ENCODE data around the gene WFIKKN2.

The WFIKKN2 gene

DNA sequence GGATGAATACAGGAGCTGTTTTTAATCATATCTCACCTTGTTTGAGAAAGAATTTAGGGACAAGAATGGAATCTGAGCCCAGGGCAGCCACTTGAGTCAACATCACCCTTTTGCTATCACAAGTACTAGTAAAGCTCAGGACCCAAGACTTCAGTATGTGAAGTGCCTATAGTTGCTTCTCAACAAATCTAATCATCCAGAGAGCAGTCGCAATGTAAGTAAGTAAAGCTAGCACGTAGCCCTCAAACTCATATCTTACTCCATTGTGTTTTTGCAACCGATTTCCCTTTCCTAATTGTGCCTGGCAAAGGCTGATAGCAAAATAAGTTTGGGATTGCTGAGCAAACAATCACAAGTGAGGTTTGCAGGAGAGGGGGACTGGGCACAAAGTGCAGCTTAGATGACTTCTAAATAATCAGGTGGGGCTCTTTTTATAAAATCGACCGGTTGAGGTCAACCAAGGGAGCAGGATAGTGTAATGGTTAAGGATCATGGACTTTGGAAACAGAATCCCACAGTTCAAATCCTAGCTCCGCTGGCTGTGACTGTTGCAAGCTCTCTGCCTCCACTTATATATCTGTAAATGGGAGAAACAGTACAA lies 17.7 kb downstream of the WFIKKN2 start:
- no peak overlapping the region for H3K4me3 ChIP-seq (ENCODE audit: low read depth, low read length, poor library complexity, severe bottlenecking)
- H2AFZ ChIP-seq (ENCODE audit: low read length), result no peak overlapping the region

DNA sequence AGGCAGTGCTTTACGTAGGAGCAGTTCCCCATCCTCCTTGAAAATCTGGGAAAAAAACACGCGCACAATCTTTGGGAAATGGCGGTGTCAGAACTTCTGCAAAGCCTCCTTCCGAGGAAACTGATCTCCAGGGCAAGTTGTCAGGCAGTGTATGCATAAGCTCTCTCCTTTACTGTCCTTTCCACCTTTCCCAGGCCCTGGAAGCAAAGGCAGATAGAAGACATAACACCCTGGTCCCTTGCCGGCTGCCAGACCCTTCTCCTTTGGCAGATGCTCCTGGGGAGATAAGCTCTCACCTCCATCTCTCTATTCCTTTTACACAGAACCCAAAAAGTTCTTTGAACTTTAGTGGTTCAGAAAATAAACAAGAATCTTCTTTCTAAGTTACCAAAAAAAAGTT lies 18.4 kb downstream of the WFIKKN2 start:
- Histone ChIP-seq H3K4me3 (ENCODE audit: low read depth, low read length, poor library complexity, severe bottlenecking) (no peak overlapping the region), H4K20me1 (ENCODE audit: insufficient read depth, low read length) (no peaks in the 10 kb centered on the region), H2AFZ (ENCODE audit: low read length) (no peak overlapping the region), H3K36me3 (ENCODE audit: insufficient read depth, low read length) (no peaks in the 10 kb centered on the region; the same call in 1 of the 2 replicates), H3K79me2 (ENCODE audit: insufficient read depth, low read length) (no peaks in the 10 kb centered on the region), H3K27ac (ENCODE audit: low read depth, low read length, poor library complexity, severe bottlenecking) (no peak overlapping the region), H3K9me2 (ENCODE audit: low read depth, low read length) (no peaks in the 10 kb centered on the region), H3K9me3 (ENCODE audit: low read length) (no peaks in the 10 kb centered on the region), H3K4me2 (ENCODE audit: low read length) (no peak overlapping the region), H3K9ac (ENCODE audit: low read length) (no peak overlapping the region), H3K27me3 (ENCODE audit: insufficient read depth, low read length) (no peaks in the 10 kb centered on the region), H3F3A (ENCODE audit: insufficient read depth, low read length) (no peaks in the 10 kb centered on the region), H3K4me1 (ENCODE audit: insufficient read depth, low read length, severe bottlenecking) (peaks cover 9% of the 10 kb centered on the region)
- no peak for TF ChIP-seq EZH2 (IDR thresholded peaks at IDR 0.05; ENCODE audit: borderline replicate concordance, low read length)
- TF ChIP-seq, protein P1, sequence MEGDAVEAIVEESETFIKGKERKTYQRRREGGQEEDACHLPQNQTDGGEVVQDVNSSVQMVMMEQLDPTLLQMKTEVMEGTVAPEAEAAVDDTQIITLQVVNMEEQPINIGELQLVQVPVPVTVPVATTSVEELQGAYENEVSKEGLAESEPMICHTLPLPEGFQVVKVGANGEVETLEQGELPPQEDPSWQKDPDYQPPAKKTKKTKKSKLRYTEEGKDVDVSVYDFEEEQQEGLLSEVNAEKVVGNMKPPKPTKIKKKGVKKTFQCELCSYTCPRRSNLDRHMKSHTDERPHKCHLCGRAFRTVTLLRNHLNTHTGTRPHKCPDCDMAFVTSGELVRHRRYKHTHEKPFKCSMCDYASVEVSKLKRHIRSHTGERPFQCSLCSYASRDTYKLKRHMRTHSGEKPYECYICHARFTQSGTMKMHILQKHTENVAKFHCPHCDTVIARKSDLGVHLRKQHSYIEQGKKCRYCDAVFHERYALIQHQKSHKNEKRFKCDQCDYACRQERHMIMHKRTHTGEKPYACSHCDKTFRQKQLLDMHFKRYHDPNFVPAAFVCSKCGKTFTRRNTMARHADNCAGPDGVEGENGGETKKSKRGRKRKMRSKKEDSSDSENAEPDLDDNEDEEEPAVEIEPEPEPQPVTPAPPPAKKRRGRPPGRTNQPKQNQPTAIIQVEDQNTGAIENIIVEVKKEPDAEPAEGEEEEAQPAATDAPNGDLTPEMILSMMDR (IDR thresholded peaks at IDR 0.05; ENCODE audit: low read length), result no peak

More for the DNA sequence above, 17.7 kb downstream of the WFIKKN2 start:
- peaks cover 9% of the 10 kb centered on the region for H3K4me1 ChIP-seq (ENCODE audit: insufficient read depth, low read length, severe bottlenecking)
- no peaks in the 10 kb centered on the region for H3K79me2 ChIP-seq (ENCODE audit: insufficient read depth, low read length)
- H3F3A ChIP-seq (ENCODE audit: insufficient read depth, low read length), result no peaks in the 10 kb centered on the region
- TF ChIP-seq, protein P1 (IDR thresholded peaks at IDR 0.05; ENCODE audit: low read length), result no peak
- no peak for TF ChIP-seq EZH2 (IDR thresholded peaks at IDR 0.05; ENCODE audit: borderline replicate concordance, low read length)
- no peaks in the 10 kb centered on the region for H3K9me2 ChIP-seq (ENCODE audit: low read depth, low read length)
- H3K9me3 ChIP-seq (ENCODE audit: low read length), result no peaks in the 10 kb centered on the region; the same call in 1 of the 2 replicates
- no peak overlapping the region for H3K4me2 ChIP-seq (ENCODE audit: low read length)
- no peaks in the 10 kb centered on the region for H4K20me1 ChIP-seq (ENCODE audit: insufficient read depth, low read length)
- no peaks in the 10 kb centered on the region; the same call in 1 of the 2 replicates for H3K36me3 ChIP-seq (ENCODE audit: insufficient read depth, low read length)
- H3K27ac ChIP-seq (ENCODE audit: low read depth, low read length, poor library complexity, severe bottlenecking), result no peak overlapping the region
- no peaks in the 10 kb centered on the region for H3K27me3 ChIP-seq (ENCODE audit: insufficient read depth, low read length)
- H3K9ac ChIP-seq (ENCODE audit: low read length), result no peak overlapping the region

DNA sequence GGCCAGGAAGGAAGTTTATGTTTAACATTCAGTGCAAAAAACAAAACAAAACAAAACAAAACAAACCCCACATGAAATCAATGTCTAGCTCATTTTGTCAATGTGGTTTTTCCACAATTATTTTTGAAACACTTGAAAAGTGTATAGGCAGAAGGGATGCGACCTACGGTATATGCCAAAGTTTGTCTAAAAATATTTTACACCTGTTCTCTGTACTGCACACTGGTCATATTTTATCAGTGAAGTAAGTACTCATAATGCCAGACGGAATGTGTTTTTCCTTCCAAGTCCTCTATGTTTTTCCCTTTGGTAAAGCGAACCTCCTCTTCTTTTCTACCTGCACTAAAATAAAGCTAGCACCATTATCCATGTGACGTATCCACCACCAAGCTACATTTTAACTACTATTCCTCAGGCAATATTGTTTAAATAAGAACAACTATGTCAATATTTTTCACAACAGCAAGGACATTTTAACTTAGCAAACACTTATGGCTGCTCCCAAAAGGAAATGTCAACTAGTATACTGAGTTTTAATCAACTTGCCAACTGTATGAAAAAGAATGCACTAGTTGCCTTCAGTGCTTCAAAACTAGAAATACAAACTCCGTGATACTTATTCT lies 20.4 kb downstream of the WFIKKN2 start:
- no peaks in the 10 kb centered on the region for H4K20me1 ChIP-seq (ENCODE audit: insufficient read depth, low read length)
- H3K27ac ChIP-seq (ENCODE audit: low read depth, low read length, poor library complexity, severe bottlenecking), result no peak overlapping the region
- TF ChIP-seq, protein P1 (IDR thresholded peaks at IDR 0.05; ENCODE audit: low read length), result no peak
- TF ChIP-seq EZH2 (IDR thresholded peaks at IDR 0.05; ENCODE audit: borderline replicate concordance, low read length), result no peak
- no peak overlapping the region for H2AFZ ChIP-seq (ENCODE audit: low read length)
- H3K9me3 ChIP-seq (ENCODE audit: low read length), result no peaks in the 10 kb centered on the region
- no peaks in the 10 kb centered on the region for H3K27me3 ChIP-seq (ENCODE audit: insufficient read depth, low read length)
- no peak overlapping the region for H3K4me2 ChIP-seq (ENCODE audit: low read length)
- H3K36me3 ChIP-seq (ENCODE audit: insufficient read depth, low read length), result no peaks in the 10 kb centered on the region
- no peak overlapping the region for H3K9ac ChIP-seq (ENCODE audit: low read length)
- H3K79me2 ChIP-seq (ENCODE audit: insufficient read depth, low read length), result no peaks in the 10 kb centered on the region
- no peaks in the 10 kb centered on the region for H3F3A ChIP-seq (ENCODE audit: insufficient read depth, low read length)
- no peak overlapping the region for H3K4me3 ChIP-seq (ENCODE audit: low read depth, low read length, poor library complexity, severe bottlenecking)
- peaks cover 9% of the 10 kb centered on the region for H3K4me1 ChIP-seq (ENCODE audit: insufficient read depth, low read length, severe bottlenecking)
- no peaks in the 10 kb centered on the region for H3K9me2 ChIP-seq (ENCODE audit: low read depth, low read length)

Measured in OCI-LY1 (cell line).